CD4-positive, alpha-beta T cell treated with Interleukin-15 for 4 hours (primary cell): Measurements from ENCODE around the gene PKD1L1.
"Not testable (repeated sequence)": the region's sequence is repeated elsewhere in the genome, so short reads cannot be mapped to it uniquely, and the experiment has no call there.

Source experiments
- DNase-seq: peaks from one replicate; pipeline ENCODE4 v3.0.0-alpha.2; 2020; ENCODE audit warnings: low spot score

The PKD1L1 gene

DNA sequence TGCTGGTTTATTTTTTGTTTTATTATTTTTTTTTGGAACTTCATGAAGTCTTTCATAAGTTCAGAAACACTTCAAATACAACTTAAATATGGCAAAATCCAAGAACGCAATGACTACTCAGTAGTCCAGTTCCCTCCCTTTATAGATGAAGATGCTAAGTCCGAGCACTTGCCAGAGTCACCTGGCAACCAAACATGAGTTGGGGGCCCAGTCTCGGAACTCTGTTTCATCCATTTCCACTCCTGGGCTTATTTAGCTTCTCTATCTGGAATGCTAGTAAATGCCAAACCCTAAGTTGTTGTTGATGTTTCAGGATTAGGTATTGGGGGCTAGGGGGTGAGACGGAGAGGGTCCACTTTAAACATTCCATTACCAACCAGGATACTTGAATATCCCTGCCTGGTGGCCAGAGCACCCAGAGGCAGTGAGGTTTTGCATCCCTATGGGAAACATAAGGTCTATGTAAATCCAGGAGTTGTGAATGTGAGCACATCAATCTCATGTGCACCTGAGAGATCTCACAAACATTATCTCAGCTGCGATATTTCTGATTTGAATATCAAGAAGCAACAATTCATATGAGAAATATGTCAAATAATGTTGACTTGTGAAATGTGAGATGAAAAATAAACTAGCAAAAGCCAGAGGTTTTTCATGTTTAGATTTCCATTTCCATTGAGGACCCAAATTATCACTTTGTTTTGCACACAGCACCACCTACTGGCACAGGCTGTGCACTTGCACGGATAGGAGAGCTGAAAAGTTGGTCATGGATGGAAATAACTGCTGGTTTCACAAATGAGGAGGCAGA lies 129.3 kb downstream of the PKD1L1 start:
- DNase-seq: peak; percentile 6

DNA sequence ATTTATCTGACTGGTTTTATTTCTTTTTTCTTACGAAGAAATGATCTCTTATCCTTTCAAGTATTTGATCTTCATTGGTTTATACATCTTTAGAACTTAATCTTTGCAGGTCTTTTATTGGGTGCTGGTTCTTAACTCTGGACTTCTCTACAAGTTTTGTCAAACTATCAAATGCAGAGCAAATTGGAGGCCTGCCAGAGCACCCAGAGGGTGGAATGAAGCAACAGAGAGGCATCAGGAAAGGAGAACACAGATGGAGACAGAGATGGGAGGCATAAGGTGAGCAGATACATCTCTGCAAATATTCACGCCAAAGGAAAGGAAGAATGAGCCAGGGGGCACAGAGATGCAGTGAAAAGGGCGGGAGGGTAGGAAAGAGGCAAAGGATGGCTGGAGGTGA lies 130.3 kb downstream of the PKD1L1 start:
- DNase-seq: no peak

DNA sequence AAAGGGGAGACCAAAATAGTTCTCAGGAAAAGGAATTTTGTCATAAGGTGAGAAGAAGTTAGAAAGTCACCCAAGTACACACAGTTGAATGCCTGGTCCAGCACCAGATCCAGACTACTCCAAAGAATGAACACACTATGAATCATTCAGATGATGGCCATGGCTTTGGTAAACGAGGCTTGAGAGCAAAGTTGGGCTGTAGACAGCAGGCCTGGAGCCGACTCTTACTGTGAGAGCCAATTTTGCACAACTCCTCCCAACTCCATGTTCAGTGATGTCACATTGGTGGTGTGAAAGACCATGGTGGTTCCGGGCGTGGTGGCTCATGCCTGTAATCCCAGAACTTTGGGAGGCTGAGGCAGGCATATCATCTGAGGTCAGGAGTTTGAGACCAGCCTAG lies 131.6 kb downstream of the PKD1L1 start:
- no peak for DNase-seq

DNA sequence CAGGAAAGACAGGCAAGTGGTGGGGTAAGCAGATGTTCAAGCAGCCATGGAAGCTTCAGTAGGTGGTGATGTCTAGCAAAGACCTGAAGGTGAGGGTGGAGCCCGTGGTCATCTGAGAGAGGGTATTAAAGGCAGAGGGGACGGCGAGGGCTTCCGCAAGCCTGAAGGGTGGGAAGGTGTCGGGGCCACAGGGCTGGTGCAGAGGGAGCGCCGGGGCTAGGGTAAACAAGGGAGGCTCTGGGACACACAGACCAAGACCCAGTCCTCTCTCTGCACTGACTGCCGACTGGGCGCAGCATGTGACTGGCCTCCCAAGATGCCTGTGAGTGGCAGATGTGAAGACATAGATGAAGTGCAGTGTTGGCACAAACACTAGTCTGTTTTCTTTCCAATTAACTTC lies 132.4 kb downstream of the PKD1L1 start:
- no peak for DNase-seq

DNA sequence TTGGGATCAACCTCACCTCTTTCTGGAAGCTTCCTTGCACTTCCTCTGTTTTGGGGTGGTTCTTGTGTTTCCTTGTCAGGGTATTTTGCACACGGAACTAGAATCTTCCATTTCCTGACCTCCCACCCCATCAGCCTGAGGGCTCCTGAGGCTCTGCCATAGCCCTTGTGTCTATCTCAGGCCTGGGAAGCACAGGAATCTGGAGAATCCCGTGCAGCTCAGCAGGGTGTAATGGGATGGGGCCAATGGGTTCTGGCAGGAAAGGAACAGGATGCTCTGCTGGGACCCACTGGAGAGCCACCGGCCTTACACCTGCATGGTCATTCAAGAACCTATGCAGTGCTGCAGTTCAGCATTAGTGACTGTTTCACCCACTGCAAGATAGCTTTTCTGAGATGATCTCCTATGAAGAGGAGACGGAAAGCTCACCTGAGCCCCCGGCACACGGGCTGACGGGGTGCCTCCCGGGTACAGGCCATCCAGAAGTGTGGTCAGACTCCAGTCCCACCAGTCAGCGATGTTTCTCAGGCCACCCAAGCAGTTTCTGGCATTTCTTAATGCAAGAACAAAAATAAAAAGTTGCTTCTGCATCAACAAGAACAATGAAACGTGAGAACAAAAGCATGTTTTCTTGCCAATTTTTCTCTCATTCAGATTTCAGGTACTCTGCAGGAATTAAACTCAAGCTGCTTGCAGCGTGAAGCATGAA lies 133.2 kb downstream of the PKD1L1 start:
- no peak for DNase-seq

DNA sequence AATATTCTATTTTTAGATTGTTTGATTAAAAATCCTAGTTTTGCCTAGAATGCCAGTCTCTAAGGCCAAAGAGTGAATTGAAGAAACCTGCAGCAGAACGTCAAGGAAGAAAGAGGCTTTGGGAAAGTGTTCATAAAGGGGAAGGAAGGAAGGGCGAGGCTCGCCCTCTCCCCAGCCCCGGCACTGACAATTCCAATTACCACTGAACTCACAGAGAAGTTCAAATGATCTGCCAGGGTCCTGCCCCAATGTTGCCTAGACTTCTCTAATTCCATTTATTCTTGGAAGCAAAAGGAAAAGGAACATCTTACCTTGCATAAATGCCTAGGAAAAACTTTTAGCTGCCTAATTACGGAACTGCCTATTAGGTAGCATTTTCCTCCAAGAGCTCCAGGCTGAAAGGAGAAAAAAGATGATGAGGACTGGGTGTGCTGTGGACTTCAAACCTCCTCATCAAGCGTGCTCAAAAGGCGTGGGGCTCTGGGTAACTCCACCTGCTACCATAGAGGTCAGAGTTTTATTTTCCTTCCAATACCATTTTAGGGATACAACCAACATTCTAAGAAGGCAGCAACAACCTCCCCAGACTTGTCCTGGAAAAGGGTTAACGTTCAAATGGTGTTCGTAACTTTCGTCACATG lies 134.5 kb downstream of the PKD1L1 start:
- no peak for DNase-seq

DNA sequence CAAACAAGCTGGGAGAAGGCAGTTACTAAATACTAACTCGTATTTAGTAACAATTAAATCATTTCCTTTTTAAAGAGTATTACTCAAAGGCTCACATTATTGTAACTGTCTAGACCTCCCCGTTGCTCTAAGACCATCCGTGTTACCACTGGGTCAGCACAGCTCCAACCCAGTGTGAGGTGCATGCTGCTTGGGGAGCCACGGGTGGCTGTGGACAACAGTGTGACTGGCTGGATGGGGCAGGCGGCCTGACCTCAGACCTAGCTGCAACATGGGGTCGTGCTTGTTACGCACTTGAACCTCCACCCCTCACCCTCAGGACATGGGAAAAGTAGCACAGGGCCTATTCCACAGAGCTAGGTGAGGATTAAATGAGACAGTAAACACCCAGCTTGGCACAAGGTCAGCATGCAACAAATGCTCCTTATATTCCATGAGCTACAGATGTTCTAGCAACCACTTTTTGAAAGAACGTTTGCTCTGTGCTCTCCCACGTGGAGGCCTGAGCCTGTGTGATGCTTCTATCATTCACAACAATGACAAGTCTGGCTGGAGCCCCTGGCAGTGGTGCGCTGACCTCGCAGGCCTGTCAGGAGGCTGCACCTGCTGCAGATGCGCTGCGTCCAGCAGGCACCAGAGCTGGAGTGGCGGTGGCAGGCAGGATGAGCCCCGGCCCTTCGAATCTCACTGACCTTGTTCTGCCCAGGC lies 135.7 kb downstream of the PKD1L1 start:
- DNase-seq: no peak

DNA sequence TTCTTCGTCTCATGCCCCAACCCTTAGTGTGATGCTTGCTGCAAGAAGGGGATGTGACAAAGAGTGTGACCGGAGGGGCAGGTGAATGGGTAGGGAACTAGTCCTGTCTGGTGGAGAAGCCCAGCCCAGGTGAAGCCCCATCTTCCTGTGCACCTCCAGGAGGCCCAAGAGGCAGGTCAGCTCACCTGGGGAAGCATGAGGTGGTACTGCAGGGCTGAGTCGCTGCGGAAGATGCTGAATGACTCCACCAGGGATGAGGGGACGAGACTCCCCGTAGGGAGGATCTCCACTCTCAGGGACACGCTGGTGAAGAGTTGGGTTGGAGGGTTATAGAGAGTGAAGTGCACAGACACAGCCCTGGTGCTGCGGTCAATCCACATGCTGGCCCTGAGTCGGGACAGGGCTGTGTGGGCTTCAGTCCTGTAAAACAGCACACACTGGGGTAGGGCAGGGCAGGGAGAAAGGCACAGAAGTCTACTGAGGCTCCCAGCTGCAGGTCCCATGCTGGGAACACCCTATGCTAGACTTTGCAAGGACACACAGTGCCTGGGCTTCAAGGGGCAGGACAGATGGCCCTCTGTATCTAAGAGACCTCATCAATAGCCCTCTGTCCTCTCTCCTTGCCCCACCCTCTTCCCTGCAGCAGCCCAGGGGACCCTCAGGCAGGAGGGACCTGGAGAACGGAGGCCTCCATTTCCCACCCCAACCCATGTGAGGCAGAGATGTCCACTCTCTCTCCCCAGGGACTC lies 136.5 kb downstream of the PKD1L1 start:
- DNase-seq: no peak

DNA sequence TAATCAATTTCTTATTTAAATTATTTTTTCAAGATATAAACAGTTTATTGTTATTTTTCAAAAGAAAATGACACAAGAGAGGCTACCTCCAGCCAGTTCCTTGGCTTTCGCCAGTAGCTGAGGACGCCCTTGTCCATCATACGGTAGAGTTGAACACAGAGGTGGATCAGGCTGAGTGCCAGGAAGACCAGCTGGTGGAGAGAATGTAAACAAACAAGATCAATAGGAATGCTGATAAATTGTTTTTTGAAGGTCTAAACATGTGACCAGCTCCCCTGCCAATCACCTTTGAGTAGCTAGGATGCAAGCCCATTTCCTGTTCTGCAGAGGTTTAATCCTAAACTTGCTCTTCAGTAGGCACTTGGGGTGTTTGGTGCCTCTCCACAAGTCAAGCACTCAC lies 138.9 kb downstream of the PKD1L1 start:
- DNase-seq: no peak

DNA sequence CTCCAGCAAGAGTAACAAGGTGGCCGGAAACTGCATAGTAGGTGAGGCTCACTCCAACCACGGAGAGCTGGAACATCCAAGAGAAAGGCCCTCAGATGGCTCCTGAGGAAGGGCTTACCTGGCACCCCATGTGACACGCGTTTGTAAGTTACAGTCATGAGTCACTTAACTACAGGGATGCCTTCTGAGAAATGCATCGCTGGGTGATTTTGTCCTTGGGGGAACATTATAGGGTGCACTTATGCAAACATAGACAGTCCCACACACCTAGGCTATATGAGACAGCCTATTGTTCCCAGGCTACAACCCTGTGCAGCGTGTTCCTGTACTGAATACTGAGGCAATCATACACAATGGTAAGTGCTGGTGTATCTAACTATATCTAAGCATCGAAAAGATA lies 139.9 kb downstream of the PKD1L1 start:
- no peak for DNase-seq

DNA sequence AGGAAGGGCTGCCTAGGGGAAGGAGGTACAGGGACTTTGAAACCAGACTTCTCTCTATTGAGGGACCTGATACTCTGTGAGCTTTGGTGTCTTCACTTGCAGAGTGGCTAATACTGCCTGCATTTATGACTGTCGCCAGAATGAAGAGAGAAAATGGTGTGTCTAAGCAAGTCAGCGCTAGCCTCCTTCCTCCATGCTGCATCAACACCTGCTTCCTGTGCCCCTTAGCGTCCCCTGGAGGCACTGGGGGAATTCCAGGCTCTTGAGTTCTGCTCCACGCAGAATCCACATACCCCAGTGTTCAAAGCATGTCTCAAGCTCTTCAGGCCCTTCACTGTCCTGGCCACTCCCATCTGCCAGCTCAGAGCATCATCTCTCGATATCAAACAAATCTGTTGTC lies 140.5 kb downstream of the PKD1L1 start:
- DNase-seq: no peak

DNA sequence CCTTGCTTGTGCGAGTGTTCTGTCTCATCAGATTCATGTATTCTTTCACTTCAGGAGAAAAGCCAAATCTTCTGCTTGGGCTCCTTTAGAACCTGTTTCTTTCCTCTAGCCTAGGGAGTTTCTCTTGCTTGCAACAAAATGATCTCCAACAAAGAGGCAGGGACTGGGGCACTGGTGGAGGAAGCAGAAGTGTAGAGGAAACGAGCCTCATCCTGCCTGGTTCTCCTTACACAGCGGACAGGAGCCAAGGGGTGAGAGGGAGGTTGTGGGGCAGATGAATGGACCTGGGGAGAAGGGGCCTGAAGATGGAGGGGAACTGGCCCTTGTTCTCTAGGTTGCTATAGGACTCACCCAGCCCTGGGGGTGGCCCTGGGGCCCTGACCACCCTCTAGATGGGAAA lies 141.1 kb downstream of the PKD1L1 start:
- DNase-seq: no peak

DNA sequence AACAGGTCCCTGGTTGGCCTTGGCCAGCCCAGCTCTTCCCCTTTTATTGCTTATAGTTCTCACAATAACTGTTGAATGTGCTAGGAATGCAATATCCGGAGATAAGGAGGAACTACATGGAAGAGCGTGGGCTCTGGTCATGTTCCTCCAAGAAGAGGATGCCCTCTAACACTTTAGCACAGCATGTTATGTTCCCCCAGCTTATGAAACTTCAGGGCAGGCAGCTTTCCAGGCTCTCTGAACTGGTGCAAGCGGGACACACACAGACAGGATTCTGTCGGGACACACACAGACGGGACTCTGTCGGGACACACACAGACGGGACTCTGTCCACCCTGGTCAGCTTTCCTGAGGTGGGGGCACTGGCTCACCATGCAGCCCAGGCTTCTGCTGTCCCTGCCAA lies 141.6 kb downstream of the PKD1L1 start:
- DNase-seq: no peak

DNA sequence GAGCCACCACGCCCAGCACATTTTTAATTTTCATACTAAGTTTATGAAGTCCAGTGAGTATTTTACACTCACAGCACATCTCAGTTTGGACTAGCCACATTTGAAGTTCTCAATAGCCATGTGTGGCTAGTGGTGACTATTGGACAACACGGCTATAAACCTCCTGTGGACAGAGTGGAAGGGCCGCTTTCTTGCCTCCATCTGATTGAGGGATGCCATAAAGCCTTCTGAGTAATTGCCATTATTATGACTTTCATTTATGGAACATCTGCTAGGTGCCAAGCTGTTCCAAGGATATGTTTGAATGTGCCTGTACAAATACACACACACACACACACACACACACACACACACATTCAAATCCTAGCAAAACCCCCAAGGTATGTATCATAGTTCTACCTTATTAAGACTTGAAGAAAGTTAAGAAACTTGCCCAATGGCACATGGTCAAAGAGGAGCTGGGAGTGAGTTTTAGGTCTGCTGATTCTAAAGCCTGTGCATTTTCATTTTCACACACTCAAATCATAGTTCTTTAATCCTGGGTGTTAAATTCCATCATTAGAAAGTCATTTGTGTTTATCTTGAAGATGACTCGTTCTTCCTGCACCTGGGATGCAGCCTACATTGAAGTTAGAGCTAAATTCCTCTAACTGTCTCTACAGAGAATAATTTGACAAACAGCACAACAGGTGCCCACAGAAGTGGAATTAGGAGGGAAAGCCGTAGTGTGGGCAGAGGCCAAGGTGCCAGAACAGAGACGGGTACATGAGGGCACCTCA lies 143.3 kb downstream of the PKD1L1 start:
- DNase-seq: no peak

DNA sequence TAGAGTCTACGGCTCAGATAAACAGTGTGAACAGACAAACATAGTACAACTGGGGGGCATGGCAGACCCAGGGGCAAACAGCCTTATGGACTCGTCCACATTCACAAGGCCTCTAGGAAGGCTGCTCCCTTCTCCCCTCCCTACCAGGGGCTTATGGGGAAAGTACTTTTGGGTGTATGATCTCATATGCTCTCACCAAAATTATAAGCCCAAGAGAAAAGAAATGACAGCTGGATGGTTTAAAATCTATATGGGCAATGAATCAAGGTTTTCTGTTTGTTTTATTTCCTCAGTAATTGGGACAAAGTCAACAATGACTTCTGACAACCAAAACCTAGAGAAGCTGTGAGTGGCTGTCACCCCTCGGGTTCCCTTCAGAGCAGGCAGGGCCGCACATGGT lies 144.4 kb downstream of the PKD1L1 start:
- no peak for DNase-seq

DNA sequence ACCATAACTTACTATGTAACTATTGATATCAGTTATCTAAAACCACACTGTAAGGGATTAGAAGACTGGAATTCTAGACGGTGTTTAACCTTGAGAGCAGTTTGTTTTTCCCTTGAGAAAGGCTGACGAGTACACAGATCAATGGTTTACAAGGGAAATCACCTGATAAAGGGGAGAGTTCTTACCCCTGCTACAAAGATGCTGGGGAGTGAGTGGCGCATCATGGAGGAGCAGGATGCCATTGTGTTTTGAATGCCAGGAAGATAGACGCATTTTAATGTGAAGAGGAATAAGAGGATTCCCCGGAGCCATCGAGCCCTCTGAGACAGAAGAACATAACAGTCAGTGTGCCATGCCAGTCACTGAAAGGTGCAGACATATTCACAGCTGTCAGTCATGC lies 145.2 kb downstream of the PKD1L1 start:
- DNase-seq: no peak

DNA sequence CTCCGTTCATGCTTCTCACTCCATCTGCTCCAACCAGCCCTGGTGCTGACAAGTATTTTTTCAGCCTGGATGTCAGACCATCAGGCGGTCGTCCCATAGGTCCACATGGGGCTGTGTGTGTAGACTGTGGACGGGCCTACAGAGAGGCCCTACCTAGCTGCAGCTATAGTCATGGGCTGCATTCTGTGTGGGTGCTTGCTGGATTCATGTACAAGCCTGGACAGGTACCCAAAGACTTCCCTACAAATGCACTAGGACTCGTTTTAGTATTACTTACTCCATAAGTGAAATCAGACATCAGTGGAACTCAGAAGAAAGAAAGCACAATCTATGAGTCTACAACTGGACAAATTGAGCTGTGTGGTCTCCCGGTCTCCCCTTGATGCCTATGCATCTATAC lies 146.8 kb downstream of the PKD1L1 start:
- DNase-seq: no peak

DNA sequence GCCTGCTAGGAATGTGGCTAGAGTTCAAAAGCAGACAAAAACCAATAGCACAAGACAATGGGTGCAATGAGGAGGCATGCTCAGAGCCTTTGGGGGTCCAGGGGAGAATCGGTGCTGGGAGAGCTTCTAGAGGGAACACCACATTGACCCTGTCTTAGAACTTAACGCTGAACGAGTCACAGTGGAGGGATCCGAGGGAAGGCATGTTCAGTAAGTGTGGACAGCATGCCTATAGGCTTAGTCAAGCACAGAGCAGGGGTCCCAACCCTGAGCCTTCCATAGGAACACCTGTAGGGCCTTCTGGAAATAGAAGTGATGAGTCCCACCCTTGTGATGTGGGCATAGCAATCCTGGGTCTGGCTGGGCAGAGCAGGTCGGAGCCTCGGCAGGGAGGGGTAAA lies 148.7 kb downstream of the PKD1L1 start:
- no peak for DNase-seq

DNA sequence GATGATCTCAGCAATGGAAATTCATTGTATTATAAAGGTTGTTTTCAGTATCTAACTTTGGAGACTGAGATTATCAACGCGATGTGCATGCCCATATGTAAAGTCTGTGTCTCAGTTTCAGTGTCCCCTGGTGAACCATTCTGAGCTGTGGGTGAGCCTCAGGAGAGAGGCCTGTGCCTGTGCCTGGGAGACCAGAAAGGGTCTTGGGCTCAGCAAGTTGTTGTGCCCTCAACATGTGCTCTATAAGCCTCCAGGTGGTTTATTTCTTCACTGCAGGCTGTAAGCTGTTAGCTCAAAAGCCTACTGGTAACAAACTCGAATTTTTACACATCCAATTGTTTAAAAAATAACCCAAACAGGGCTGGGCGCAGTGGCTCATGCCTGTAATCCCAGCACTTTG lies 151.9 kb downstream of the PKD1L1 start:
- no peak for DNase-seq

DNA sequence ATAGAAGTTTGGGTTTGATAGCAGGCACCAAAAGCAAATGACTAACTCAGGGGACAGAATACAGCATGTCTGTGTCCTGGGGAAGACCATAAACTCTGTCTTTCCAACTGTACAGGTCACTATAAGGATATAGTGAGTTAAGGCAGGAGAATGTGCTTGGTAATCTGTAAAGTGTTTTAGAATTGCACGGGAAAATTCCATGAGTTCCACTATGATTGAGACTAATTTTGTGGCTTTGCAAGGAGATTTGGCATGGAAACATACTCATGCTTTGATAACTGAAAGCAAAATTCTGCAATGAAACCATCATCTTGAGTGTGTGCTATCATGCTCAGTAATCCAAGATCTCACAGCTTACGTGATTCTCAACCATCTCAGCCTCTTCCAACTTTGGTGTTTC lies 152.6 kb downstream of the PKD1L1 start:
- DNase-seq: no peak

DNA sequence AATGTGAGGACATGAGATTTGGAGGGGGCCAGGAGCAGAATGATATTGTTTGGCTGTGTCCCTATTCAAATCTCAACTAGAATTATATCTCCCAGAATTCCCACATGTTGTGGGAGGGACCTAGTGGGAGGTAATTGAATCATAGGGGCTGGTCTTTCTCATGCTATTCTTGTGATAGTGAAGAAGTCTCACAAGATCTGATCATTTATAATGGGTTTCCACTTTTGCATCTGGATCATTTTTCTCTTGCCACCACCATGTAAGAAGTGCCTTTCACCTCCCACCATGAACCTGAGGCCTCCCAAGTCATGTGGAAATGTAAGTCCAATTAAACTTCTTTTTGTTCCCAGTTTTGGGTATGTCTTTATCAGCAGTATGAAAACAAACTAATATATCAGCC lies 153.1 kb downstream of the PKD1L1 start:
- not testable (repeated sequence) for DNase-seq
